HEK293 (cell line): ENCODE data around the gene ZNF525.

Experiments
- CTCF ChIA-PET: fragments of 350-600 bp; formaldehyde crosslinking; extraction: SDS; loops from one replicate; lab custom pipeline; 2021; ENCODE audit warnings: antibody characterized with exemption; lab: Yijun Ruan, JAX
- POLR2A ChIA-PET: fragments of 300-600 bp; formaldehyde crosslinking; extraction: SDS; loops from one replicate; lab custom pipeline; 2020; ENCODE audit warnings: antibody characterized with exemption, inconsistent platforms; lab: Yijun Ruan, JAX
- H3K27ac ChIP-seq: fragments of 200-500 bp; sonication (Bioruptor generic); 2 replicates; pipeline ENCODE4 v1.5.1; 2014; ENCODE audit warnings: low read depth, low read length, control low read depth, inconsistent platforms; ENCODE audit errors: extremely low read depth
- H3K36me3 ChIP-seq, 2 experiments: fragments of 200-500 bp in 1 of 2; sonication (Bioruptor generic) in 1 of 2; 1 replicate in 1 of 2; 2 replicates in 1 of 2; pipeline ENCODE4 v1.5.1; 2014 to 2017; ENCODE audit warnings: inconsistent platforms in 2 of 2, low read length in 2 of 2; ENCODE audit not compliant: control insufficient read depth in 2 of 2, insufficient read depth in 1 of 2
- H3K4me1 ChIP-seq: fragments of 200-500 bp; sonication (Bioruptor generic); 2 replicates; pipeline ENCODE4 v1.5.1; 2014; ENCODE audit warnings: mild to moderate bottlenecking, low read length, inconsistent platforms; ENCODE audit not compliant: control insufficient read depth, insufficient read depth
- H3K4me3 ChIP-seq: 2 replicates; pipeline ENCODE4 v1.5.1; 2011; ENCODE audit warnings: low read depth, mild to moderate bottlenecking, control low read depth, low read length, moderate library complexity
- H3K9me3 ChIP-seq: fragments of 200-500 bp; sonication (Bioruptor generic); 2 replicates; pipeline ENCODE4 v1.5.1; 2014; ENCODE audit warnings: low read depth, low read length, inconsistent platforms; ENCODE audit not compliant: control insufficient read depth, insufficient read depth
- IKZF3 ChIP-seq: fragments of 450-650 bp; IDR thresholded peaks from 2 replicates; pipeline ENCODE4 v1.5.0; 2018; ENCODE audit warnings: missing biosample characterization, mild to moderate bottlenecking, missing genetic modification characterization, moderate library complexity
- KLF1 ChIP-seq: fragments of 450-650 bp; formaldehyde crosslinking; IDR thresholded peaks from 2 replicates; pipeline ENCODE4 v1.5.1; 2016; ENCODE audit warnings: missing biosample characterization, missing genetic modification characterization
- KLF8 ChIP-seq: fragments of 450-650 bp; formaldehyde crosslinking; IDR thresholded peaks from 2 replicates; pipeline ENCODE4 v1.5.1; 2016; ENCODE audit warnings: missing biosample characterization, missing genetic modification characterization
- PATZ1 ChIP-seq: fragments of 450-650 bp; formaldehyde crosslinking; IDR thresholded peaks from 2 replicates; pipeline ENCODE4 v1.5.1; 2016; ENCODE audit warnings: missing biosample characterization, missing genetic modification characterization
- SALL2 ChIP-seq: fragments of 450-650 bp; formaldehyde crosslinking; IDR thresholded peaks from 2 replicates; pipeline ENCODE4 v1.5.0; 2017; ENCODE audit warnings: missing biosample characterization, mild to moderate bottlenecking, missing genetic modification characterization, borderline replicate concordance
- SCRT2 ChIP-seq: fragments of 450-650 bp; formaldehyde crosslinking; IDR thresholded peaks from 2 replicates; pipeline ENCODE4 v1.5.1; 2016; ENCODE audit warnings: missing biosample characterization, missing genetic modification characterization
- TRIM28 ChIP-seq: IDR thresholded peaks from 2 replicates; pipeline ENCODE4 v1.6.1; 2011; ENCODE audit warnings: low read length, control low read depth, borderline replicate concordance
- ZBTB11 ChIP-seq: fragments of 450-650 bp; formaldehyde crosslinking; conservative IDR thresholded peaks from 2 replicates; pipeline ENCODE4 v1.5.1; 2016; ENCODE audit warnings: low read depth, missing biosample characterization, missing genetic modification characterization
- ZBTB48 ChIP-seq: fragments of 450-650 bp; formaldehyde crosslinking; IDR thresholded peaks from 2 replicates; pipeline ENCODE4 v1.5.1; 2016; ENCODE audit warnings: missing biosample characterization, missing genetic modification characterization
- ZBTB6 ChIP-seq: fragments of 450-650 bp; formaldehyde crosslinking; IDR thresholded peaks from 2 replicates; pipeline ENCODE4 v1.5.1; 2017; ENCODE audit warnings: missing biosample characterization, missing genetic modification characterization
- ZFHX2 ChIP-seq: fragments of 450-650 bp; formaldehyde crosslinking; conservative IDR thresholded peaks from 2 replicates; pipeline ENCODE4 v1.5.1; 2016; ENCODE audit warnings: missing biosample characterization, missing genetic modification characterization
- ZNF292 ChIP-seq: fragments of 450-650 bp; formaldehyde crosslinking; IDR thresholded peaks from 2 replicates; pipeline ENCODE4 v1.5.1; 2016; ENCODE audit warnings: low read depth, missing biosample characterization, missing genetic modification characterization, borderline replicate concordance
- ZNF37A ChIP-seq: fragments of 450-650 bp; IDR thresholded peaks from 2 replicates; pipeline ENCODE4 v1.5.1; 2018; ENCODE audit warnings: missing biosample characterization, missing genetic modification characterization
- ZNF514 ChIP-seq: fragments of 450-650 bp; formaldehyde crosslinking; IDR thresholded peaks from 2 replicates; pipeline ENCODE4 v1.5.1; 2016; ENCODE audit warnings: missing biosample characterization, missing genetic modification characterization
- ZNF518A ChIP-seq: fragments of 450-650 bp; formaldehyde crosslinking; conservative IDR thresholded peaks from 2 replicates; pipeline ENCODE4 v1.5.1; 2016; ENCODE audit warnings: low read depth, missing biosample characterization, missing genetic modification characterization
- ZNF555 ChIP-seq: fragments of 450-650 bp; formaldehyde crosslinking; conservative IDR thresholded peaks from 2 replicates; pipeline ENCODE4 v1.5.1; 2017; ENCODE audit warnings: missing biosample characterization, mild to moderate bottlenecking, missing genetic modification characterization, inconsistent platforms
- ZNF561 ChIP-seq: fragments of 450-650 bp; IDR thresholded peaks from 2 replicates; pipeline ENCODE4 v1.5.1; 2018; ENCODE audit warnings: missing biosample characterization, missing genetic modification characterization, borderline replicate concordance
- ZNF654 ChIP-seq: fragments of 450-650 bp; formaldehyde crosslinking; IDR thresholded peaks from 2 replicates; pipeline ENCODE4 v1.5.1; 2016; ENCODE audit warnings: low read depth, missing biosample characterization, missing genetic modification characterization
- ZNF785 ChIP-seq: fragments of 450-650 bp; formaldehyde crosslinking; IDR thresholded peaks from 2 replicates; pipeline ENCODE4 v1.5.1; 2016; ENCODE audit warnings: missing biosample characterization, missing genetic modification characterization

The ZNF525 gene

GRCh38 chr19:53424968-53425597 is 59.6 kb downstream of the ZNF525 start:
- CTCF ChIA-PET: interaction anchor here (0.5 to 2.7 kb wide), 23 partner anchors 9 to 904 kb away, joined by 3 to 17 read pairs (median 5); no protein-coding TSS in a partner anchor
- TF ChIP-seq SCRT2 (tag by site-specific recombination) (peak; percentile 17; the same call in 1 of the 2 replicates), ZNF785 (tag by site-specific recombination) (0 out of 2 replicates have a peak, but pooled peaks have one; percentile 47), ZNF654 (tag by site-specific recombination) (peak; percentile 57), TRIM28 (no peak)
- TF ChIP-seq, all 188 proteins: peak for 3
- POLR2A ChIA-PET: no interaction called here

GRCh38 chr19:53431399-53432087 is 66.0 kb downstream of the ZNF525 start, which contains the start of gene ZNF761:
TSS of gene ZNF761 (plus strand) at chr19:53431984. CDS start at chr19:53447269, 15,285 bp downstream.
- ChIA-PET CTCF (interaction anchor here (0.6 to 1.0 kb wide), 4 partner anchors 100 to 361 kb away, joined by 3 to 6 read pairs (median 4); no protein-coding TSS in a partner anchor), POLR2A (no interaction called here)
- Histone ChIP-seq H3K27ac (no peak within 1 kb of the TSS; the same call in 1 of the 2 replicates), H3K36me3 (peaks cover 13 to 29% of the 10 kb centered on the region in 2 experiments), H3K4me1 (no peaks in the 10 kb centered on the region), H3K4me3 (peak within 1 kb of the TSS; percentile 94), H3K9me3 (no peaks in the 10 kb centered on the region)
- TF ChIP-seq KLF1 (tag by site-specific recombination) (peak; percentile 90), ZNF292 (no peak), IKZF3 (tag by site-specific recombination) (0 out of 2 replicates have a peak, but pooled peaks have one; percentile 9), ZBTB6 (tag by site-specific recombination) (no peak), KLF8 (tag by site-specific recombination) (peak; percentile 83), ZBTB11 (tag by site-specific recombination) (no peak), ZNF514 (tag by site-specific recombination) (no peak), PATZ1 (tag by site-specific recombination) (no peak), ZNF555 (tag by site-specific recombination) (no peak), ZNF561 (tag by site-specific recombination) (peak; percentile 26; the same call in 1 of the 2 replicates), ZNF518A (tag by site-specific recombination) (no peak), ZBTB48 (tag by site-specific recombination) (no peak), ZNF37A (tag by site-specific recombination) (no peak), SALL2 (tag by site-specific recombination) (no peak), ZFHX2 (tag by site-specific recombination) (peak; percentile 27; the same call in 1 of the 2 replicates), TRIM28 (no peak)

More at GRCh38 chr19:53424968-53425597, 59.6 kb downstream of the ZNF525 start:
- H3K36me3 ChIP-seq: no peaks in the 10 kb centered on the region
- H3K4me1 ChIP-seq: no peaks in the 10 kb centered on the region
- no peak overlapping the region for H3K27ac ChIP-seq
- no peak overlapping the region for H3K4me3 ChIP-seq
- no peaks in the 10 kb centered on the region for H3K9me3 ChIP-seq
